DND-41 (cell line): ENCODE results near the gene TRMT13.

Experiments used
- CTCF ChIP-seq: IDR thresholded peaks from 2 replicates; pipeline ENCODE4 v1.5.1; 2012; ENCODE audit warnings: borderline replicate concordance, low read length, moderate library complexity, mild to moderate bottlenecking; ENCODE audit not compliant: poor library complexity, severe bottlenecking; ENCODE audit errors: extremely low read depth
- EZH2 ChIP-seq: IDR thresholded peaks from 3 replicates; pipeline ENCODE4 v1.6.1; 2012; ENCODE audit warnings: borderline replicate concordance, low read depth, mild to moderate bottlenecking, moderate library complexity, low read length, inconsistent platforms; ENCODE audit not compliant: severe bottlenecking

GRCh38 chr1:100115524-100115923 is 17.4 kb upstream of the TRMT13 start:
- TF ChIP-seq CTCF (no peak), EZH2 (no peak)
